PFSK-1 (cell line): Measurements from ENCODE around the gene TMEM72.

Experiments
- FOXP2 ChIP-seq: optimal IDR thresholded peaks from 2 replicates; pipeline ENCODE3; 2011; ENCODE audit warnings: borderline replicate concordance, control low read depth, inconsistent platforms; ENCODE audit not compliant: insufficient read depth; ENCODE audit errors: extremely low read length, extremely low read depth
- POLR2AphosphoS5 ChIP-seq: IDR thresholded peaks from 2 replicates; pipeline ENCODE4 v1.6.1; 2012; ENCODE audit warnings: low read depth, mild to moderate bottlenecking, control low read depth, low read length, moderate library complexity
- SIN3A ChIP-seq: IDR thresholded peaks from 2 replicates; pipeline ENCODE4 v1.6.1; 2012; ENCODE audit warnings: mild to moderate bottlenecking, low read length, moderate library complexity, borderline replicate concordance; ENCODE audit not compliant: insufficient read depth
- TAF1 ChIP-seq: IDR thresholded peaks from 2 replicates; pipeline ENCODE4 v1.6.1; 2012; ENCODE audit warnings: low read length, control low read depth, borderline replicate concordance; ENCODE audit not compliant: insufficient read depth

DNA sequence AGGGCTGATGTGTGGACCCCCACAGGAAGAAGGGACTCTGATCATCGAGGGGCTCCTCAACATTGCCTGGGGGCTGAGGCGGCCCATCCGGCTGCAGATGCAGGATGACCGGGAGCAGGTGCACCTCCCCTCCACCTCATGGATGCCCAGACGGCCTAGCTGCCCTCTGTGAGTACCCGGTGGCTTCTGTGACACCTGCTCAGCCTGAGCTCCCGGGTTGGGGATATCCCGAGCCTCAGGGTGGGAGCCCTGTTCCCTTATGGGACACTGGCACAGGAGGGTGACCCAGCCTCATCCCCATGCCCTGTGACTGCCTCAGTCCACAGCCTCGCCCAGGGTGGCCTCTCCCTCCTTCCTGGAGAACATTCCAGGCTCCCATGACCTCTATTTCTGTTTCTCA, 71.4 kb downstream of the TMEM72 start:
- no peak for TF ChIP-seq SIN3A
- TF ChIP-seq POLR2AphosphoS5, result no peak
- TF ChIP-seq TAF1, result no peak
- no peak for TF ChIP-seq FOXP2
